Mammary epithelial cell (primary cell): ENCODE measurements around the gene CSRP3.

Experiments used
- CTCF ChIP-seq, 2 donors: IDR thresholded peaks in 1 of 2; conservative IDR thresholded peaks in 1 of 2; 2 replicates each; pipeline ENCODE4 v1.5.1; 2011 to 2012; ENCODE audit warnings: inconsistent platforms in 2 of 2, low read length in 2 of 2, mild to moderate bottlenecking in 2 of 2, control low read depth in 1 of 2, low read depth in 1 of 2; ENCODE audit not compliant: insufficient read depth in 1 of 2; ENCODE audit errors: extremely low read depth in 1 of 2
- EZH2 ChIP-seq: IDR thresholded peaks from 2 replicates; pipeline ENCODE4 v1.6.1; 2012; ENCODE audit warnings: low read length, inconsistent platforms, borderline replicate concordance

- TF ChIP-seq CTCF (conservative IDR thresholded peaks at IDR 0.05 in 1 of 2, IDR thresholded peaks at IDR 0.05 in 1 of 2; ENCODE audit: extremely low read depth in 1 of 2, insufficient read depth in 1 of 2, low read depth in 1 of 2, low read length in 2 of 2): no peak
- no peak for TF ChIP-seq EZH2
These were observed 17.1 kb upstream of the CSRP3 start for GRCh38 chr11:19218786-19219460.
